Cardiac muscle cell (in vitro differentiated cells and primary cell): ENCODE measurements around the gene GNAI1. TPM values are rescaled to one million over a fixed set of nuclear protein-coding genes. Genes with fewer than 3 reads are reported as not detected.

Source experiments
- DNase-seq, 2 donors: peaks; one replicate each; pipeline versions ENCODE4 v3.0.0 to v3.0.0-alpha.2; 2010 to 2017; ENCODE audit warnings: low read depth in 1 of 2, low spot score in 1 of 2
- H3K27ac ChIP-seq: fragments of 200-600 bp; sonication (generic); 2 replicates; pipeline ENCODE4 v1.5.1; 2016
- H3K27me3 ChIP-seq: fragments of 200-600 bp; sonication (generic); 2 replicates; pipeline ENCODE4 v1.6.0; 2016; ENCODE audit warnings: control low read depth
- H3K36me3 ChIP-seq: fragments of 200-600 bp; sonication (generic); 2 replicates; pipeline ENCODE4 v1.5.1; 2016; ENCODE audit warnings: control low read depth
- H3K4me1 ChIP-seq: fragments of 200-600 bp; sonication (generic); 2 replicates; pipeline ENCODE4 v1.8.1; 2017; ENCODE audit warnings: low read depth, mild to moderate bottlenecking, mixed run types
- H3K4me3 ChIP-seq: fragments of 200-600 bp; sonication (generic); 2 replicates; pipeline ENCODE4 v1.5.1; 2016; ENCODE audit warnings: mild to moderate bottlenecking
- H3K9me3 ChIP-seq: fragments of 200-600 bp; sonication (generic); 2 replicates; pipeline ENCODE4 v1.5.1; 2017; ENCODE audit warnings: low read depth, mild to moderate bottlenecking, control low read depth
- CTCF ChIP-seq: IDR thresholded peaks from 2 replicates; pipeline ENCODE4 v1.5.1; 2012; ENCODE audit warnings: low read depth, mild to moderate bottlenecking, low read length
- polyA plus RNA-seq: library from polyadenylated mRNA; unstranded; fragments of >200 nt; fragmentation: Nextera tagmentation; extraction: Ambion mirVana; gene quantifications from 2 replicates; pipeline ENCODE4 v1.2.1, GENCODE V29; 2016
- total RNA-seq: library from RNA; depleted of rRNA; stranded (reverse); fragments of >200 nt; gene quantifications from 2 replicates; pipeline ENCODE4 v1.2.3, GENCODE V29; 2016

Gene GNAI1
- total and polyA plus RNA-seq, 2 experiments from 2014 or later, result 26.1 to 31.8 TPM

GRCh38 chr7:80255656-80256055 lies 121.0 kb downstream of the GNAI1 start:
- DNase-seq, result no peak
- Histone ChIP-seq H3K27me3 (no peaks in the 10 kb centered on the region), H3K36me3 (no peaks in the 10 kb centered on the region), H3K9me3 (no peaks in the 10 kb centered on the region), H3K4me1 (no peaks in the 10 kb centered on the region), H3K4me3 (no peak overlapping the region), H3K27ac (no peak overlapping the region)
- TF ChIP-seq CTCF, result no peak

- Histone ChIP-seq H3K27me3 (no peaks in the 10 kb centered on the region), H3K9me3 (no peaks in the 10 kb centered on the region), H3K27ac (no peak overlapping the region), H3K36me3 (no peaks in the 10 kb centered on the region), H3K4me3 (no peak overlapping the region), H3K4me1 (no peaks in the 10 kb centered on the region)
- TF ChIP-seq CTCF, result no peak
- DNase-seq, result no peak
Observed at GRCh38 chr7:80257756-80258155, 123.1 kb downstream of the GNAI1 start.

GRCh38 chr7:80260606-80261005 lies 126.0 kb downstream of the GNAI1 start:
- H3K27ac ChIP-seq, result no peak overlapping the region
- no peaks in the 10 kb centered on the region for H3K27me3 ChIP-seq
- no peak for TF ChIP-seq CTCF
- H3K9me3 ChIP-seq, result no peaks in the 10 kb centered on the region
- no peak for DNase-seq
- H3K36me3 ChIP-seq, result no peaks in the 10 kb centered on the region
- H3K4me3 ChIP-seq, result no peak overlapping the region
- H3K4me1 ChIP-seq, result no peaks in the 10 kb centered on the region

GRCh38 chr7:80263333-80263732 lies 128.7 kb downstream of the GNAI1 start:
- Histone ChIP-seq H3K27ac (no peak overlapping the region), H3K4me1 (no peaks in the 10 kb centered on the region), H3K36me3 (no peaks in the 10 kb centered on the region)

GRCh38 chr7:80263821-80264220 lies 129.2 kb downstream of the GNAI1 start:
- H3K36me3 ChIP-seq, result no peaks in the 10 kb centered on the region
- H3K4me1 ChIP-seq, result no peaks in the 10 kb centered on the region
- TF ChIP-seq CTCF, result no peak
- no peak overlapping the region for H3K27ac ChIP-seq
- H3K4me3 ChIP-seq, result no peak overlapping the region
- no peaks in the 10 kb centered on the region for H3K27me3 ChIP-seq
- H3K9me3 ChIP-seq, result no peaks in the 10 kb centered on the region
- DNase-seq, result no peak

More at GRCh38 chr7:80263333-80263732, 128.7 kb downstream of the GNAI1 start:
- TF ChIP-seq CTCF, result no peak
- DNase-seq, result peak in 1 of 2 donors; percentile 54
- H3K9me3 ChIP-seq, result no peaks in the 10 kb centered on the region
- no peaks in the 10 kb centered on the region for H3K27me3 ChIP-seq
- no peak overlapping the region for H3K4me3 ChIP-seq
